ACC112 (cell line): ENCODE results near the gene SELE.
"Not testable (repeated sequence)": the region's sequence is repeated elsewhere in the genome, so short reads cannot be mapped to it uniquely, and the experiment has no call there.

ENCODE experiments used
- H2AFZ ChIP-seq: fragments of 200-600 bp; sonication (generic); one replicate; pipeline ENCODE4 v1.6.0; 2017; ENCODE audit warnings: antibody characterized with exemption, low read length; ENCODE audit not compliant: unreplicated experiment
- H3K27ac ChIP-seq: fragments of 200-600 bp; sonication (generic); 2 replicates; pipeline ENCODE4 v1.5.1; 2014; ENCODE audit warnings: low read depth, mild to moderate bottlenecking, antibody characterized with exemption, low read length, moderate library complexity
- H3K27me3 ChIP-seq: fragments of 200-600 bp; sonication (generic); 2 replicates; pipeline ENCODE4 v1.6.1; 2014; ENCODE audit warnings: mild to moderate bottlenecking, antibody characterized with exemption, low read length, moderate library complexity, mixed read lengths; ENCODE audit not compliant: insufficient read depth
- H3K36me3 ChIP-seq: fragments of 200-600 bp; sonication (generic); 2 replicates; pipeline ENCODE4 v1.6.1; 2016; ENCODE audit warnings: mild to moderate bottlenecking, antibody characterized with exemption, low read length, moderate library complexity, mixed read lengths; ENCODE audit not compliant: insufficient read depth
- H3K4me1 ChIP-seq: fragments of 200-600 bp; sonication (generic); one replicate; pipeline ENCODE4 v1.6.1; 2016; ENCODE audit warnings: low read length, mixed read lengths; ENCODE audit not compliant: insufficient read depth, unreplicated experiment, control insufficient read depth
- H3K4me3 ChIP-seq: fragments of 200-600 bp; sonication (generic); 2 replicates; pipeline ENCODE4 v1.5.1; 2014; ENCODE audit warnings: mild to moderate bottlenecking, low read depth, low read length
- H3K79me2 ChIP-seq: fragments of 200-600 bp; sonication (generic); one replicate; pipeline ENCODE4 v1.6.0; 2016; ENCODE audit warnings: low read length; ENCODE audit not compliant: control insufficient read depth, unreplicated experiment, insufficient read depth

SELE gene

DNA sequence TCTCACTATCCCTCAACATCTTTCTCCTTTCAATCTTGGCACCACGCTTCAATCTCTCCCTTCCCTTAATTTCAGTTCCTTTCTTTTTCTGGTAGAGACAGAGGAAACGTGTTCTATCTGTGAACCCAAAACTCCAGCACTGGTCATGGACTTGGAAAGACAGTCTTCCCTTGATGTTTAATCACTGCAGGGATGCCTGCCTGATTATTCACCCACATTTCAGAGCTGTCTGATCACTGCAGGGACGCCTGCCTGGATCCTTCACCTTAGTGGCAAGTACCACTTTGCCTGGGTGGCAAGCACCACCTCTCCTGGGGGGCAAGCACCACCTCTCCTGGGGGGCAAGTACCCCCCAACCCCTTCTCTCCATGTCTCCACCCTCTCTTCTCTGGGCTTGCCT lies 50.2 kb downstream of the SELE start:
- H3K79me2 ChIP-seq = no peaks in the 10 kb centered on the region
- peaks cover 22% of the 10 kb centered on the region for H3K27me3 ChIP-seq
- H3K4me1 ChIP-seq = no peaks in the 10 kb centered on the region
- H3K36me3 ChIP-seq = no peaks in the 10 kb centered on the region
- no peak overlapping the region for H3K27ac ChIP-seq
- H2AFZ ChIP-seq = no peak overlapping the region
- H3K4me3 ChIP-seq = no peak overlapping the region

DNA sequence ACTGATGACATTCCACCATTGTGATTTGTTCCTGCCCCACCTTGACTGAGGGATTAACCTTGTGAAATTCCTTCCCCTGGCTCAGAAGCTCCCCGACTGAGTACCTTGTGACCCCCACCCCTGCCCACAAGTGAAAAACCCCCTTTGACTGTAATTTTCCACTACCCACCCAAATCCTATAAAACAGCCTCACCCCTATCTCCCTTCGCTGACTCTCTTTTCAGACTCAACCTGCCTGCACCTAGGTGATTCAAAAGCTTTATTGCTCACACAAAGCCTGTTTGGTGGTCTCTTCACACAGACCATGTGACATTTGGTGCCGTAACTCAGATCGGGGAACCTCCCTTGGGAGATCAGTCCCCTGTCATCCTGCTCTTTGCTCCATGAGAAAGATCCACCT lies 50.7 kb downstream of the SELE start:
- H3K27ac ChIP-seq, H2AFZ ChIP-seq, H3K4me1 ChIP-seq, H3K79me2 ChIP-seq, H3K36me3 ChIP-seq, H3K4me3 ChIP-seq: not testable (repeated sequence)
- H3K27me3 ChIP-seq = peaks cover 22% of the 10 kb centered on the region

DNA sequence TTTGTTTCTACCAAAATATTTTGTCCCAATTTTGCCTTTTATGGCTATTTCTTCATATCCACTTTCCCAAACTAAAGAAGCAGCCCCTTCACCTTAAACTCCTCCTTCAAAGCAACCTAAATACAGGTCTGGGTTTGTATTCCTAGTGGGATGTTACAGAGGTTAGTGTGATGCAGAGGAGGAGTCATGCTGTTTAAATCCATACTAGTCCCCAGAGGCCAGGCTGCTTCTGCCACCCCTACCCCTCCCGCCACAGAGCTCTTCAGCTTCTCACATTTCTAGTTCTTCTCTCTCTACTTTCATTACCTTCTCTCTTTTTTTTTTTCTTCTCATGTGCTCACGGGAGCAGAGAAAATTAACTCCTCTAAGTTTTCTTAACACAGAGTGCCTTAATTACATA lies 51.8 kb downstream of the SELE start:
- no peak overlapping the region for H3K4me3 ChIP-seq
- no peak overlapping the region for H2AFZ ChIP-seq
- no peaks in the 10 kb centered on the region for H3K36me3 ChIP-seq
- no peaks in the 10 kb centered on the region for H3K79me2 ChIP-seq
- H3K27ac ChIP-seq = no peak overlapping the region
- H3K27me3 ChIP-seq = peaks cover 22% of the 10 kb centered on the region
- no peaks in the 10 kb centered on the region for H3K4me1 ChIP-seq

GRCh38 chr1:169681140-169681539 lies 52.7 kb downstream of the SELE start:
- Histone ChIP-seq H3K79me2 (no peaks in the 10 kb centered on the region), H3K36me3 (no peaks in the 10 kb centered on the region), H3K4me3 (no peak overlapping the region), H3K27ac (no peak overlapping the region), H3K27me3 (peaks cover 22% of the 10 kb centered on the region), H2AFZ (no peak overlapping the region), H3K4me1 (peaks cover 6% of the 10 kb centered on the region)

- Histone ChIP-seq H3K4me1 (peaks cover 12% of the 10 kb centered on the region), H3K4me3 (no peak overlapping the region), H3K36me3 (no peaks in the 10 kb centered on the region), H3K79me2 (no peaks in the 10 kb centered on the region), H2AFZ (no peak overlapping the region), H3K27ac (no peak overlapping the region), H3K27me3 (peaks cover 22% of the 10 kb centered on the region)
Observed at GRCh38 chr1:169680377-169681019, 53.4 kb downstream of the SELE start.

DNA sequence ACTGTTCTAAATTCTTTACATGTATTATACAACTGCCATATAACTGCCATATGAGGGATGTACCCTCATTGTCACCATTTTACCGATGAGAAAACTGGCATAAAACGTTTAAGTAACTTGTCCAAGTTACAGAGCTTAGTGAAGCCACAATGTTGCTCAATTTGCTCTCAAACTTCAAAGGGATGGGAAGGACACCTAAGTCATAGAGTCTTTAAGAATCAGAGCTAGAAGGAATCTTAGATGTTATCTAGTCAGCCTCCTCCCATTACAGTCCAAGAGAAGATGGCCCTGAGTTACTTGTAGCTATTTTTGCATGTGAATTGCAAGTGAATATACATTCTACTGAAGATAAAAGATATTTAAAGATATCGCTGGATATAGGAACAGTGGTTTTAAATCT lies 54.2 kb downstream of the SELE start:
- H3K4me1 ChIP-seq = peaks cover 14% of the 10 kb centered on the region
- peaks cover 22% of the 10 kb centered on the region for H3K27me3 ChIP-seq
- H3K27ac ChIP-seq = no peak overlapping the region
- no peak overlapping the region for H3K4me3 ChIP-seq
- H3K79me2 ChIP-seq = no peaks in the 10 kb centered on the region
- H3K36me3 ChIP-seq = no peaks in the 10 kb centered on the region
- H2AFZ ChIP-seq = no peak overlapping the region

GRCh38 chr1:169676001-169676400 lies 57.9 kb downstream of the SELE start:
- peak overlapping the region; percentile 32 for H3K27ac ChIP-seq
- H3K4me1 ChIP-seq = peaks cover 14% of the 10 kb centered on the region
- no peaks in the 10 kb centered on the region for H3K36me3 ChIP-seq
- no peak overlapping the region for H3K4me3 ChIP-seq
- H3K27me3 ChIP-seq = peaks cover 12% of the 10 kb centered on the region; the same call in 1 of the 2 replicates
- H2AFZ ChIP-seq = no peak overlapping the region
- no peaks in the 10 kb centered on the region for H3K79me2 ChIP-seq
